H54 (cell line): ENCODE data around the gene SHMT1.
"Not testable (repeated sequence)": the region's sequence is repeated elsewhere in the genome, so short reads cannot be mapped to it uniquely, and the experiment has no call there.

ENCODE experiments used
- DNase-seq: peaks from one replicate; pipeline ENCODE4 v3.0.0; 2011; ENCODE audit warnings: low spot score, mixed read lengths; ENCODE audit not compliant: insufficient read length
- FAIRE-seq: peaks from 3 replicates; lab custom pipeline; 2011; peaks lifted over from hg19 to GRCh38; lab: Jason Lieb, UNC
- POLR2A ChIP-seq: IDR thresholded peaks from 2 replicates; pipeline ENCODE4 v1.6.1; 2011; ENCODE audit warnings: low read depth, mild to moderate bottlenecking, low read length

The SHMT1 gene

GRCh38 chr17:18364166-18364565 lies 816 bp upstream of the SHMT1 start:
- no peak for TF ChIP-seq POLR2A
- DNase-seq = no peak
- no peak for FAIRE-seq

GRCh38 chr17:18362698-18363100 lies 651 bp downstream of the SHMT1 start:
- peak; percentile 77 for DNase-seq
- no peak for FAIRE-seq
- TF ChIP-seq POLR2A = no peak

DNA sequence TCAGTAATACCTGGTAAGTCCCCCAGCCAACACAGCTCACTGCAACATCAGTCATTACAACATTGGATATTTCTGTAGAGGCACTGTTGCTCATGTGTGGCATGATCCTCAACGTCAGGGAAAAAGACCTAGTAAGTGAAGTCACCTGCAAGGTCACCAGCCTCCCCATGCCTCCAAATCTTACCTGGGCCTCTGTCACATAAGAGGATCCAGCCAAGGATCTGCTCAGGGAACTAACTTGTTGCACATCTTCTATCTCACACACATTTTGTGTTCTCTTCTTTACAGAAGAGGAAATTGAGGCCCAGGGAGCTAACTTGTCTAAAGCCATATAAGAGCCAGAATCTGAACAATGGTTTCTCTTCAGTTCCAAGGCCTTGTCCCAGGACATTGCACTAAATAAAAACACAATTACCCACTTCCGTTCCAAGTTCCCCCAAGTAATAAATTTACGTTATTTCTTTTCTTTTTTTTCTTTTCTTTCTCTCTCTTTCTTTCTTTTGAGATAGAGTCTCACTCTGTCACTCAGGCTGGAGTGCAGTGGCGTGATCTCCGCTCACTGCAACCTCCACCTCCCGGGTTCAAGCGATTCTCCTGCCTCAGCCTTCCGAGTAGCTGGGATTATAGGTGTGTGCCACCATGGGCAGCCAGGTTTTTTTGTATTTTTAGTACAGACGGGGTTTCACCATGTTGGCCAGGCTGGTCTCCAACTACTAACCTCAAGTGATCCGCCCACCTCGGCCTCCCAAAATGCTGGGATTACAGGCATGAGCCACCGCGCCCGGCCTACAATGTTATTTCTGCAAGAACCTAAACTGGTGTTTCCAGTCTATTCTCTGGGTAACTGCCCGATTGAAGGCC lies 1.3 kb downstream of the SHMT1 start:
- DNase-seq (no peak), FAIRE-seq (no peak)
- TF ChIP-seq POLR2A = no peak

DNA sequence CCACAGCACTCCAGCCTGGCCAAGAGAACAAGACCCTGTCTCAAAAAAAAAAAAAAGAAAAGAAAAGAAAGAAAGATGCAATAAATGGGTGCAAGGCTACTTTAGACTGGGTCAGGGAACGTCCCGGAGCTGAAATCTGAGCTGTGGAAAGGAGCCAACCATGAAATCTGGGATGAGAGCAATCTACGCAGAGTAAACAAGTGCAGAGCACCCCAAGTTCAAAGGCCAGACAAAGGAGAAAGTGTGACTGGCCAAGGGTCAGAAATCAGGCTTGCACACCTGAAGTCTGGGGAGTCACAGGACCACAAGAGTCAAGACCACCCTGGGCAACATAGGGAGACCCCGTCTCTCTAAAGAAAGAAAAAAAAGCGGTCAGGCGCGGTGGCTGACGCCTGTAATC lies 2.8 kb downstream of the SHMT1 start:
- DNase-seq (no peak), FAIRE-seq (no peak)
- TF ChIP-seq POLR2A = no peak

DNA sequence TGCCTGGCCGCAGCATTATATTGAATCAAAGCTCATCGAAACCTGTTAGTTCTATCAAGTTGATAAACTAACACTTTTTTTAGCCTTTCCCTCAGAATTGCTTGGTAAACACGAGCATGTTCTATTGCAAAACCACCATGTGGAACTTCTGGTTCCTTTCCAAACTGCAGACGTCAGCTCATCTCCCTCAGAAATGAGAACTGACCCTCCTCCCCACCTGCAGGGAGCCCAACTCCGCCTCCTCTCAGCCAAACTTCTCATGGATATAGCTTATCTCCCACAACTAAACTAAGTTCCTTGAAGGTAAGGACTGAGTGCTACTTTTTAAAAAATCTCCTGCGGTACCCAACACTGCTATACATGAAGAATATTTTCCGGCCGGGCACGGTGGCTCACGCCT lies 6.7 kb downstream of the SHMT1 start:
- DNase-seq (no peak), FAIRE-seq (no peak)
- TF ChIP-seq POLR2A = no peak

- no peak for TF ChIP-seq POLR2A
Measured at GRCh38 chr17:18353541-18353940, 9.8 kb downstream of the SHMT1 start.

DNA sequence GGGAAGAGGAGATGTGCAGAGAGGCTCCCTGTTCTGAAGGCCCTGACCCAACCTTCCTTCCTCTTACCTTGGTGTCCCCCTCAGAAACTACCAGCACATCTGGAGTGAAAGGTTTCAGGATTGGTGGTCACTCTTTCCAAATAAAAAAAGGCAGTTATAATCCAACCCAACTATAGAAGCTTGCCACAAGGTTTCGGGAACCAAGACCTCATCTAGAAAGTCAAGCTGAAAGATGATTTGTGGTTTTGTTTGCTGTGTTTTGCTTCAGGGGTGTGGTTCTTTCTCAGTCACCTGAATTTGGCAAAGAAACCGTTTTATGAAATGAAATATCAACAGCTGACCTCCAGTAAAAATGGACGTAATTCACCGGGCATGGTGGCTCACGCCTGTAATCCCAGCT lies 19.3 kb downstream of the SHMT1 start:
- TF ChIP-seq POLR2A = no peak
- FAIRE-seq (no peak), DNase-seq (no peak)

More at GRCh38 chr17:18353541-18353940, 9.8 kb downstream of the SHMT1 start:
- DNase-seq (no peak), FAIRE-seq (no peak)

- FAIRE-seq (no peak), DNase-seq (no peak)
- TF ChIP-seq POLR2A = no peak
Measured at GRCh38 chr17:18339933-18340332, 23.4 kb downstream of the SHMT1 start.

- FAIRE-seq, DNase-seq: not testable (repeated sequence)
Measured at GRCh38 chr17:18338158-18338557, 25.2 kb downstream of the SHMT1 start.

DNA sequence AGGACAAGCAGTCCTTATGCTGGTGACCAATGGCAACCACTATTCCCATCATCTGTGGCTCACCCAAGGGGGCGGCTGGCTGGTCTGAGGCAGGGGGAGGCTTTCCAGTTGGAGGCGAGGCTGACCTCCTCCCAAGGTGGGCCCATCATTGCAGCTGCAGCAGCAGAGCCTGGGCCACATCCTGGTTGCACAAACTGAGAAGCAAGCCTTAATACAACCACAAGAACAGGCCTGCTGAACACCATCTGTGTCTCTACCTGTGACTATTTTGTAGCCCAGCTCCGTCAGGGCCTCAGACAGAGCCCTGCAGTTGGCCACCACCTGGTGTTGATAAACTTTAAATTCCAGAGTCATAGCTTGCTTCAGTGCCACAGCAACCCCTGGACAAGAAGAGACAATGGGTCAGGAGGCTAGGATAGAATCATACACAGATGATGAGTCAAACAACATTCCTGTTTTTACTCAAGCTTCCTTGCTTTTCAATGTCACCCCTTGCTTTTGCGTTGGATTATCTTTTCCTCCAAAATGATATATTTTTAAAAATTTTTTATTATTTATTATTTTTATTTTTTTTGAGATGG lies 30.4 kb downstream of the SHMT1 start:
- no peak for TF ChIP-seq POLR2A
- no peak for DNase-seq
- no peak for FAIRE-seq

DNA sequence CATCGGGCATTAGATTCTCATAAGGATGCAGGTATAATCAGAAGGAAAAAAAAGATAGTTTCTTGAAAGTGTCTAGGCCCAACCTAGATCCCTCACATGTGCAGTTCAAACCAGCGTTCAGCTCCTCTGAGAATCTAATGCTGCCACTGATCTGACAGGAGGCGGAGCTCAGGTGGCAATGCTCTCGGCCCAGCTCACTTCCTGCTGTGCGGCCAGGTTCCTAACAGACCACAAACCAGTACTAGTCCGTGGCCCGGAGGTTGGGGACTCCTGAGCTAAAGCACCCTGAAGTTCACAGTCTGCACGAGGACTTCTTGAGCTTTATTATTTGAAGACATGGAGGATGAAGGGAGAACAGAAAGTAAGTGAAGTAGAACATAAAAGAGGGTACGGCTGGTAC lies 31.5 kb downstream of the SHMT1 start:
- no peak for FAIRE-seq
- no peak for TF ChIP-seq POLR2A

GRCh38 chr17:18328643-18329204 lies 34.6 kb downstream of the SHMT1 start:
- no peak for FAIRE-seq

More for the DNA sequence above, 31.5 kb downstream of the SHMT1 start:
- no peak for DNase-seq

GRCh38 chr17:18327556-18327955 lies 35.8 kb downstream of the SHMT1 start:
- DNase-seq (no peak), FAIRE-seq (no peak)
- TF ChIP-seq POLR2A = no peak

More at GRCh38 chr17:18328643-18329204, 34.6 kb downstream of the SHMT1 start:
- TF ChIP-seq POLR2A = no peak
- no peak for DNase-seq

DNA sequence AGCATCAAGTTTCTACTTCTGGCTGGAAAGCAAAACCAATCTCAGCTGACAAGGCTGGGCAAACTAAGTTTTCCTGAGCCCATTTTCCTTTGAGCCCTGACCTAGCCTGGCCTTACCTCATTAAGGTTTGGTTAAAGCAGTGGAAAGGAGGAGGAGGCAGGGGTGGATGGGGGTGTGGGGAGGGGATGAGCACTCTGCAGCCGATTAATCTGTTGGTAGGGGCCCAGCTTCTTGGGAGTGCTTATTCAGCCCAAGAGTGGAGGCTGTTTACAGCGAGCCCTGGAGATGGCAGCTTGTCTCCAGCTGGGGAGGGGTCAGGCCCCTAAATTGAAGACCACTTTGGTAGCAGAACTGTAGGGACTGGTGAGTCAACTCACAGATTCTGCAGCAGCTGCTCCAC lies 36.3 kb downstream of the SHMT1 start:
- FAIRE-seq (no peak), DNase-seq (no peak)
- TF ChIP-seq POLR2A = no peak
